Cerebellar cortex (tissue), 1 donor: ENCODE data around the gene DUOX1.

Experiments
- DNase-seq: peaks from one replicate; pipeline ENCODE4 v3.0.0-alpha.2; 2015; ENCODE audit warnings: low spot score

Gene DUOX1

DNA sequence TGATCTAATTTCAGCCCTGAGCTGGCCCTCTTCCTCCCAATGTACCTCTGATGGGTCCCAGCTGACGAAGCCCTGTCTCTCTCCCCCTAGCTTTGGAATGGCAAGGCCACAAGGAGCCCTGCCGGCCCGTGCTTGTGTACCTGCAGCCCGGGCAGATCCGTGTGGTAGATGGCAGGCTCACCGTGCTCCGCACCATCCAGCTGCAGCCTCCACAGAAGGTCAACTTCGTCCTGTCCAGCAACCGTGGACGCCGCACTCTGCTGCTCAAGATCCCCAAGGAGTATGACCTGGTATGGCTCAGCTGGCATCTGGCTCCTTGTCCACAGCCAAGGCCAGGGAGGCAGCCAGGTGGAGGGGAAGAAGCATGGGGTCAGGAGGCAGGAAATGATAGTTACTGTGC lies 14.2 kb downstream of the DUOX1 start:
- DNase-seq, result no peak

DNA sequence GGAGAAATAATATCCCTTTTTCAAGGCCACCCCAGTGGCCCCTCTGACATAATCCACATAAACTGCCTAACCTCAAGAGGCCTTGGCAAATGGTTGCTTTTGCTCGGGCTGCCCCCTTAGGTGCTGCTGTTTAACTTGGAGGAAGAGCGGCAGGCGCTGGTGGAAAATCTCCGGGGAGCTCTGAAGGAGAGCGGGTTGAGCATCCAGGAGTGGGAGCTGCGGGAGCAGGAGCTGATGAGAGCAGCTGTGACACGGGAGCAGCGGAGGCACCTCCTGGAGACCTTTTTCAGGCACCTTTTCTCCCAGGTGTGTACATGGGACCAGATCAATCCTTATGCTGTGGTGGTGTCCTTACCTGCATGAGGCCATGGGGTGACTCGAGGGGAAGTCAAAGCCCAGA lies 15.0 kb downstream of the DUOX1 start:
- no peak for DNase-seq

DNA sequence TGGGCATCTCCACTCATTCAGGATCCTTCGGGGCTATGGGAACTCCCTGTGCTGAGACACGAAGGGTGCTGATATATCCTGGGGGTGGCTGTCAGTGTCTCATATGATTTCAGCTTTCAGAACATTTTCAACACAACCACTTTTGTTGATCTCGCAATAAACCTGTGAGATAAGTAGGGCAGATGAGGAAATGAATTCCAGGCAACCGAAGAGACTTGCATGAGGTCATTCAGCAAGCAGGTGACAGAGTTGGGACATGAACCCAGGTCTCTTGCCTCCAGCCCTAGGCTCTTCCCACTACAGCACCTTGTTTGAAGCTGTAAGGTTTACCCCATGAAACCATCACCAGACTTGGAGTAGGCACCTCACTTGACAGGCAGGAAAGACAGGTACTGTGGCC lies 16.6 kb downstream of the DUOX1 start:
- DNase-seq, result no peak

DNA sequence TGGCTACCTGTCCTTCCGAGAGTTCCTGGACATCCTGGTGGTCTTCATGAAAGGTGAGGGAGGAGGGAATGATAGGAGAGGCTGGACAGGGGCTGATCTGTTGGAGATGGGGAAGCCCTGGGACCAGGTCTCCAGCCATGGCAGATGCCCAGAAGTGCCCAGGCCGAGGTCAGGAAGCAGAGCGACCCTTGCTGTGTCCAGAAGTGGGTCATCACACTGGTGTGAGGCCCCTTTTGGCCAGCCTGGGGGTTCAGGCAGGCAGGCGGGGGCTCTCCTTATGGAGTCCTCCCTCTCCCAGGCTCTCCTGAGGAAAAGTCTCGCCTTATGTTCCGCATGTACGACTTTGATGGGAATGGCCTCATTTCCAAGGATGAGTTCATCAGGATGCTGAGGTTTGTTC lies 17.8 kb downstream of the DUOX1 start:
- no peak for DNase-seq

DNA sequence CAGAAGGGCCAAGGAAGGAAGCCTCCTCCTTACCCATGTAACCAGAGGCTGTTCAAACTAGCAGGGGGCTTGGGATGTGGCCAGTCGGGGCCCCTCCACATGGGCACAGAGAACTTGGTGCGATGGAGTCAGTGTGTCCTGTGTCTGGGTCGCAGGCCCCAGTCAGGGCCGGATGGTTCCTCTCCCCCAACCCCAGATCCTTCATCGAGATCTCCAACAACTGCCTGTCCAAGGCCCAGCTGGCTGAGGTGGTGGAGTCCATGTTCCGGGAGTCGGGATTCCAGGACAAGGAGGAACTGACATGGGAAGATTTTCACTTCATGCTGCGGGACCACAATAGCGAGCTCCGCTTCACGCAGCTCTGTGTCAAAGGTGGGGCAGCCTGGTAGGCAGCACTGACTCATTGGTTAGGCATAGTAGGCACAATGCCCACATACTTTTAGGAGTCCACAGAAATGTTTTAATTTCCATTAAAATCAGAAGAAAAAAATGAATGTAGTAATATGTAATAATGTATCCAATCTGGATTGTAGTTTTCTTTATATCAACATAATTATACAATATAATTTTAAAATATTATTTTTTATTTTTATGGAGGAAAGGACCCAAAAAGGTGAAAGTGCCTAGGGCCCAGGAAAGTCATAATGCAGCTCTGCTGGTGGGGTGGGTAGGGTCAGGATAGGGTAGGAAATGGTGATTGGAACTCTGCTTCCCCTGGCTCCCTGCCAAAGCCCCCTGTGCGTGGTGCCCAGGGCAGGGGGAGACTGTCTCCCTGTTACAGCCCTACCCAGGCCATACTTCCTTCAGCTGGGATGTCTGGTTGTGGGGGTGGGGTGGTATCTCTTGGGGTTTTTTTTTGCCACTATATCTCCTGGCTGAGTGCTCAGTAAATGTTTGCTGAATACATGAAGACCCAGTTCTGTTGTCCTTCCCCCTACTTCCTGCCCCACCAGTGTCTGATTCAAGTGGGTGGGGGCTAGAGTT lies 18.6 kb downstream of the DUOX1 start:
- no peak for DNase-seq

DNA sequence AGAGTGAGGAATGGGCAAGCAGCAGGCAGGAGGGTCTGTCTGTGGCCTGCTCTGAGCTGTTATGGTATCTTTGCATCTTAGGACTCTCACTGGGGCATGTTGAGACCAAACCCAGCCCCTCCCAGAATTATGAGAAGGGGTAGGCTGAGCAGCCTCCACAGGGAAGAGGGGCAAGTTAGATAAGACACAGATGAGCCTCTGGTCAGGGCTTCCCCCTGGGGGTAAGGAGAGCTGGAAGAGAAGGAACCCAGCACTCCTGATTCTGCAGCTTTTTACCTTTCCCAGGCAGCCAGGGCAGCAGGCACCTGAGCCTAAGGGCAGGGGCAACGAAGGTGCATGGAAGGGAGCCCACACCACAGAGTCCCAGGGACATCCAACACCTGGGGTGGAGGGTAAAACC lies 19.3 kb downstream of the DUOX1 start:
- no peak for DNase-seq

DNA sequence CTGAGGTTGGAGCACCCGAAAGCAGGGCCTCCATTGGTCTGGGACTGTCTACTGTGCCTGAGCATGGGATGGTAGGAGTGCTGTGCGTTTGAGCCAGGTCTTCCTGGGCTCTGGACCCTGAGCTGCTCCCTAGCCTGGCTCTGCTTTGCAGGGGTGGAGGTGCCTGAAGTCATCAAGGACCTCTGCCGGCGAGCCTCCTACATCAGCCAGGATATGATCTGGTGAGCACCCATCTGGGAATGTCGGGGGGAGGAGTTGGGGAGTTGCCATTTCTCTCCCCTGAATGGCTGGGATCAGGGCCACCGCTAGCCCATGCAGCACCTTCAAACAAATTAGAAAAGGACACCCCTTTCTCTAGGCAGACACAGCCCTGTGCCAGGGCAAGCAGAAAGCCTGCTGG lies 20.7 kb downstream of the DUOX1 start:
- no peak for DNase-seq

DNA sequence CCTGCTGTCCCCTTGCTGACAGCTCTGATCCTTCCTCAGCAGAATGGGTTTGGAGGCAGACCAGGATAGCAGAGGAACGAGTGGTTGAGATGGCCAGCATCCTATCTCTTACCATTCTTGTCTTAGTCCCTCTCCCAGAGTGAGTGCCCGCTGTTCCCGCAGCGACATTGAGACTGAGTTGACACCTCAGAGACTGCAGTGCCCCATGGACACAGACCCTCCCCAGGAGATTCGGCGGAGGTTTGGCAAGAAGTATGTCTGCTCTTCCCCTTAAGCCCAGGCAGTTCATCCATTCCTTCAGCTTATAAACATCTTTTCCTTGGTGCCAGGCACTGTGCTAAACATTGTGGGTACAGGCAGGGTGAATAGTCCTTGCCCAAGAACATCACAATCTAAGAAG lies 21.2 kb downstream of the DUOX1 start:
- DNase-seq, result no peak

DNA sequence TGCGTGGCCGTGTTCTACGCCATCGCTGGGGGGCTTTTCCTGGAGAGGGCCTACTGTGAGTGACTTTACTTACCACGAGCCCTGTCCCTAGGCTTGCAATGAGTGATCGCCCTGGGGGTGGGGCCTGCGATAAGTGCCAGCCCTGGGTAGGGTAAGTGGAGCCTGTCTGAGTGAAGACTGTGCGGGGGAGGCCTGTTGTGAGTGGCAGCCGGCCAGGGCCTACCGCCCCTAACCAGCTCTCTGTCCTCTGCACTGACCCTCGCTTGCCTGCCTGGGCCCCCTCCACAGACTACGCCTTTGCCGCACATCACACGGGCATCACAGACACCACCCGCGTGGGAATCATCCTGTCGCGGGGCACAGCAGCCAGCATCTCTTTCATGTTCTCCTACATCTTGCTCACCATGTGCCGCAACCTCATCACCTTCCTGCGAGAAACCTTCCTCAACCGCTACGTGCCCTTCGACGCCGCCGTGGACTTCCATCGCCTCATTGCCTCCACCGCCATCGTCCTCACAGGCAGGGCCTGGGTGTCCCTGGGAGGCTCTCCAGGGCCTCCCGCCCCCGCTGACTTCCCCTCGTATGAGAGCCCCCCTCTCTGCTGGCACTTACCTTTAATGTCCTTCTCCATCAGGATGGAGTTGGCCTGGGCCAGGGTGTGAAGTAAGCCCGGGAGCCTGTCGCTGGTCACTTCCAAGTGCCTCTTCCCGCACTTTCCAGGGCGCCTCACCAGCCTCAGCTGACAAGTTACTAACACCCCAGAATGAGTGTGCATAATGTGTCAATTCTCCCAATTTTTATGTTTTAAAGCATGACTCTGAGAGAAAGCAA lies 22.4 kb downstream of the DUOX1 start:
- DNase-seq, result no peak

DNA sequence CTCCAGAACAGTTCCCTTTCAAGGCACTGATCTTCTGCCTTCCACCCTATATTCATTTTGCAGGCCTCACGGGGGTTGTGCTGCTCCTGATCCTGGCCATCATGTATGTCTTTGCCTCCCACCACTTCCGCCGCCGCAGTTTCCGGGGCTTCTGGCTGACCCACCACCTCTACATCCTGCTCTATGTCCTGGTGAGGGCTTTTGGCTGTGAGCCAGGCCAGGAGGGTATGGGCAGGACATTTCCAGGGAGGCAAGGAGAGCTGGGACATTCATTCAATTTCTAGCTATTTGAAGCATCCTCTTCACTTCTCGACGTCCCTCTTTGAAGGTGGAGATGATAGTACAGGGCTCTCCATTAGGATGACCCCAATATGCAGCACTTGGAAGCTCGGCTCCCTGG lies 25.9 kb downstream of the DUOX1 start:
- DNase-seq, result no peak

DNA sequence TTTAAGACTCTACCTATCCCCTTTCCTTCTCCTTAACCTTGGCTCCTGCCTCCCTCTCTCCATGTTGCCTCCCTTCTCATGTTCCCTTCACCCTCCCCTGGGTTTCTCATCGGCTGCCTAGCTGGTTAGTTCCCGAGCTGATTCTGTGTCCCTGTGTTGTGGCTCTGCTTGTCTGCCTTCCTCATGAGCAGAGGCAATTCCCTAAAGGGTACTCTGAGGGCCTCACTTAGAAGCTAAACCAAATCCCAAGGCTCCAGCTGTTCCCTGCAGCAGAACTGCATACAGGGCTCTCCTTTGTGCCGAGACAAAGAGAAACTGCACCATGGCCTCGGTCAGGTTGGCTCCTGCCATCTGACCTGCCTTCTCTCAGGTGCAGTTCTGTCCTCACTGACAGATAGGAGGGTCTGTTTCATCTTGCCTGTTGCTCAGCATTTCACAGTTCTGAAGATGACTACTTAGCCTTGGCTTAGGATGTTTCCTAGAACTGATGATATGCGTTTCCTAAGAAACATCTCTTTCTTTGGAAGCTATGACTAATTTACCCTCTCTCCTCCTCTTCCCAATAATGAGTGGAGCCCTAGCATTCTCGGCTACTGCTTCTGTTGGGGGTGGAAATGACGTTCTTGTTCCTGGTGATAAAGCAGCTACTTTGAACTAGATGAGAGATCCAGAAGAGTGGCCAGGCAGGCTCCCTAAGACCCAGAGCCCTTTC lies 27.1 kb downstream of the DUOX1 start:
- DNase-seq, result no peak

DNA sequence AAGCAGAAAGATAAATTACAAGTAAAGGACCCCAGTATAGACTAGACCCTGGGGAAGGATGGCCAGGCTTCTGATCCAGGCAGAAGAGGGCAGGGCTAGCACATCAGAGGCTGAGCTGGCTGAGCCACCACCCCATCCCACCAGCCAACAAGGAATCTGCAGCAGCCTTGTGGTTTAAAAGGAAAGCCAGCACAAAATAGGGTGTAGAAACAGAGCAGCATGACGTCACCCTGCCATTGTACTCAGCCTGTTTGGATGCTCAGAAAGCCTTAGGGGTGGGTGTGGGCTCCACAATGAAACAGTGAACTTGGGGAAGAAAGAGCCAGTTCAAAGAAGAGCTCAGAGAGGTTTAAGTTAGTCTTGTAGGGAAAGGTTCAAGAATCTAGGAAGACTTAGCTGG lies 28.2 kb downstream of the DUOX1 start:
- no peak for DNase-seq

DNA sequence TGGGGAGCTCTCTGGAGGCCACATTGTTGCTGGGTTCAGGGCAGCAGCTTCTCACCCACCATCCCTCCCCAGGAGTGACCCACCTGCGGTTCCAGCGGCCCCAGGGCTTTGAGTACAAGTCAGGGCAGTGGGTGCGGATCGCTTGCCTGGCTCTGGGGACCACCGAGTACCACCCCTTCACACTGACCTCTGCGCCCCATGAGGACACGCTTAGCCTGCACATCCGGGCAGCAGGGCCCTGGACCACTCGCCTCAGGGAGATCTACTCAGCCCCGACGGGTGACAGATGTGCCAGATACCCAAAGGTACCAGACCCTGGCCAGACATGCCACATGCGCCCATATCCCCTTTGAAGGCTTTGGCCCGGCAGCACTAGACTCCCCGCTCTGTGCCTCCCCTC lies 31.9 kb downstream of the DUOX1 start:
- DNase-seq, result no peak

DNA sequence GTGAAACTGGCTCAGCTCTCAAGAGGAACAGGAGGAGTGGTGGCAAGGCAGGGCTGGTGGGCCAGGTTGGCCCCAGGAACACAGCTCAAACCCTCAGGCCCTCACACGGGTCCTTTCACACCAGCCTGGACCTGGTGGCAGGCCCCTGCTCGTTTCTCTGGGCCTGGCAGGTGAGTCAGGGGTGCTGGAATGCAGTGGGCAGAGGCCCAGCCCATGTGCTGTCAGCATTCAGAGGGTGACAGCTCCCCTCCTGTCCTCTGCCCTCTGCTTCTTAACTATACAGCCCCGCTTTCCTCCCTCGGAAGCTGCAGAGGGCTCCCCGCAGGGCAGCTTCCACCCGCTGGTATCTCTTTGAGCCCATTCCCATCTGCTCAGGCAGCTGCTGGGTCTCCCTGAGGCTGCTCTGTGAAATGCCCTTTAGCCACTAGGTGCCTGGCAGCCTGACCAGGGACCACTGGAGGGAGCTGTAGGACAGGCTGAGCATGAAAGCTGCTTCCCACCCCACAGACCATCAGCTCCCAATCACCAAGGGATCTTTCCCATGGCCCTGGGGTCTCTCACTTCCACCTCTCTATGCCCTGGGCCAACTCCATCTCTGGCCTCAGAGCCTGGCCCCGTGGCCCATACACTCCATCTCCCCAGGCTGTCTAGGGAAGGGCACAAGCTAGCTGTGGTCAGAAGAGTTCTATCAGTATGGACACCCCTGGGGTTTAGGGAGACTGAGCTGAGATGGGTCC lies 33.1 kb downstream of the DUOX1 start:
- peak; percentile 91 for DNase-seq

DNA sequence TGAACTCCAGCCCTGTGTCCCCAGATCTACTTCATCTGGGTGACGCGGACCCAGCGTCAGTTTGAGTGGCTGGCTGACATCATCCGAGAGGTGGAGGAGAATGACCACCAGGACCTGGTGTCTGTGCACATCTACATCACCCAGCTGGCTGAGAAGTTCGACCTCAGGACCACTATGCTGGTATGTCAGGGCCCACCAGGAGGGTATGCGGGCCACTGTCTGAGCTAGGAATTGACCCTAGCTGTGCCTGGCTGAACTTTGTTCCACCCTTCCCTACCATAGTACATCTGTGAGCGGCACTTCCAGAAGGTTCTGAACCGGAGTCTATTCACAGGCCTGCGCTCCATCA lies 33.7 kb downstream of the DUOX1 start:
- no peak for DNase-seq

DNA sequence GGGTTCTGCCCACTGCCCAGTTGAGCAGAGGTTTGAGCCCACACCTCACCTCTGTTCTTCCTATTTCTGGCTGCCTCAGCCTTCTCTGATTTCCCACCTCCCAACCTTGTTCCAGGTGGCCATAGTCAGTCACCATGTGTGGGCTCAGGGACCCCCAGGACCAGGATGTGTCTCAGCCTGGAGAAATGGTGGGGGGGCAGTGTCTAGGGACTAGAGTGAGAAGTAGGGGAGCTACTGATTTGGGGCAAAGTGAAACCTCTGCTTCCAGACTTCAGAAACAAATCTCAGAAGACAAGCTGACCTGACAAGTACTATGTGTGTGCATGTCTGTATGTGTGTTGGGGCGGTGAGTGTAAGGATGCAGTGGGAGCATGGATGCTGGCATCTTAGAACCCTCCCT lies 35.1 kb downstream of the DUOX1 start:
- DNase-seq, result no peak

DNA sequence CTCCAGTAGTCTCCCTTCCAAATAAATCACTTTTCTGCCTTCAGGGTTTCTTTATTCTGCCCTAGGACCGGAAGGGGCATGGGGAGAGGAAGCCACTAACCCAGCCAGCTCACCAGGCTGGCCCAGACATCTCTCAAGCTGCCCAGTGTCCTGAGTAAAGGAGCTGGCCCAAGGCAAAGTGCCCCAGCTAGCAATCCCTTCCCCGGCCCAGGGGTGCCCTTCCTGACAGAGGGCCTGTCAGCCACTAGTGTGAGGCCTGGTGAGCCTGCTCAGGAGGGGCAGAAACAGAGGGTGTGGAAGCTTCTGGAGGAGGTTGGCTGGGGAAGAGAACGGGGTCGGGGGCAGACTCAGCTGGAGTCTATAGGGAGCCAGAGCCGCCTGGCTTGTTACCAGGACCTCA lies 35.7 kb downstream of the DUOX1 start:
- no peak for DNase-seq

DNA sequence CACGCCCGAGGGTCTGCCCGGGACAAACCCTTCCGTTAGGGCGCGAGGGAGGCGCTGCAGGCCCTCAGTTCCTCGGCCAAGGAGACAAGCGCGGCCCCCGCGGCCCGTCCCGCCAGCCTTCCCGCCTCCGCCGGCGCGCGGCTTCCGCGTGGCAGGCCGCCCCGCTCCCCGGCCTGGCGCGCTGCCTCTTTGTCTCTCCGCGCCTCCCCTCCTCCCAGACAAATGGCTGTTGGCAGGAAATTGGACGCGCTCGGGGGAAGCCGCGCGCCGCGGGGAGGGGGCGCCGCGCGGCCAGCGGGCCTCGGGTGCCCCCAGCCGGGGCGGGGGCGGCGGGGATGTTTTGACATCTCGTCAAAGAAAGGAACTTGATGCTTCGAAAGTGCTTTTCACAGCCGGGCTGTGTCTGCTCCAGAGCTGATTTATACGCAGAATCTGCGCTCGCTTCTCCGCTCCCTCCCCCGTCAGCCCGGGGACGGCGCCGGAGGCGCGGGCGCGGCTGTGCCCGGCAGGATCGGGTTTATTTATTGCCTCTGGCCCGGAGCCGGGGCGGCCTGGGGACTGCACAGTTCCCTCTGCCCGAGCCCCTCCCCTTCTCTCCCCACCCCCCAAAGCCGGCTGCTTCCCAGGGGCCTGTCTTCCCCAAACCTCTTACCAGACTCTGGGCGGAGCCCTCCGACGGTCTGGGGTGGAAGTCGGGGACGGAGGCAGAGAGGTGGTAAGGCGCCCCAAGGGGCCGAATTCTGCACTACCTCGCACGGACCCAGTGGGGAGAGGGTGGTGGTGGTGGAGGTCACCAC lies 37.2 kb downstream of the DUOX1 start:
- peak; percentile 77 for DNase-seq

DNA sequence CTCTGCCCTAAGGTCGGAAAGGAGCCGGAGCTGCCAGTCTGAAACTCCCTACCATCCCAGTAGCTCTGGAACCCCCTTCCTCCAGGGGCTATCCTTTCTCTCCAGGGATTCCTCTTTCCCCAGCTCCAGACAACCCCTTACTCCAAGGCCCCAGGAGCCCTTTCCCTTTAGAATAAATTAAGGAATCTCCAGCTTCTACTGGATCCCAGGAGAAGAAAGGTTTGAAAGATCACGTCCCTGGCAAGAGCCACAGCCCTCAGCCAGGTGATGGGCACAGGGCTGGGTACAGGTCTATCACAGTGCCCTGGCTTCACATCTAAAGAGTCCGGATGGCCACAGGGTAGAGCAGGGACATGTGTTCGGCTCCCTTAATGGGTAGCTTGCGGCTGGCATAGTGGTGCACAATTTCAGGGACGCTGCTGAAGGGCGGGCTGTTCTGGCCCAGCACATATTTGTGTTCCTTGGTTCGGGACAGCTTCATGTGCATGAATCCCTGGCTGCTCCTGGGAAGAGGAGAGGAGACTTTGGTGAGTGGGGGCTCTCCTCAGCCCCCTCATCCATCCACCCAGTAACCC lies 37.9 kb downstream of the DUOX1 start:
- DNase-seq, result no peak

DNA sequence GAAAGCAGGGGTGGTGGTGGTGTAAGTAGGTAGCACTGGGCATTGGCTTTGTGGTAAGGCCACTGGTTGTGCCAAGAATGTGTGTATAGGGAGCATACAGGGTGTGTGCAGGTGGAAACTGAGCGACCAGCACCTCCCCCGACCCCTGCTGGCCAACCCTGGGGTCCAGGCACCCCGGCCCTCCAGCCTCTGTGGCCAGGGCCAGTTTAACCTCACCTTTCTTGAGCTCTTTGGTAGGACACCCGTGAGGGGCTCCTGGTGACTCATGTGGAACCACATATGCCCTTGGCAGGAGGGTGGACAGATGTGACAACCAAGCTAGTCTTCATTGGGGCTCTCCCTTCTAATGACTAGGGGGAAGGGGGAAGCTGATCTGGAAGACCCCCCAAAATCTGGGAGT lies 38.5 kb downstream of the DUOX1 start:
- DNase-seq, result no peak
